ENCODE data around the gene FLNB. TPM values are rescaled to one million over a fixed set of nuclear protein-coding genes. Genes with fewer than 3 reads are reported as not detected.
A peak's percentile ranks its signal among the peaks of the same experiment; 100 is the strongest.

The FLNB gene
- total RNA-seq, 1 experiment from 2014 or later = 147 TPM

- Mint-ChIP-seq H3K27me3 (ENCODE audit: unreplicated experiment) (no peaks in the 10 kb centered on the region), H3K9me3 (ENCODE audit: low read depth, unreplicated experiment) (no peaks in the 10 kb centered on the region), H3K4me1 (ENCODE audit: low read depth, unreplicated experiment) (peaks cover 28% of the 10 kb centered on the region), H3K4me3 (ENCODE audit: low read depth, unreplicated experiment) (peak overlapping the region; percentile 10), H3K36me3 (ENCODE audit: insufficient read depth, unreplicated experiment) (no peaks in the 10 kb centered on the region), H3K27ac (ENCODE audit: unreplicated experiment) (peak overlapping the region; percentile 43)
- no peak for TF ChIP-seq CTCF (IDR thresholded peaks at IDR 0.05; ENCODE audit: unreplicated experiment)
- intact Hi-C loops (cut with micrococcal nuclease; ENCODE audit: unreplicated experiment) = no loop called here
- DNase-seq = peak; percentile 39
- BruUV-seq (replicated peaks) = no TSS peak
- CTCF ChIA-PET = interaction anchor here (1.6 kb wide), 1 partner anchor 9 kb away, joined by 6 read pairs; no protein-coding TSS in a partner anchor
These were observed 9.6 kb upstream of the FLNB start for GRCh38 chr3:57998366-57999283.

- Mint-ChIP-seq H3K27ac (ENCODE audit: unreplicated experiment) (no peak overlapping the region), H3K4me3 (ENCODE audit: low read depth, unreplicated experiment) (no peak overlapping the region), H3K36me3 (ENCODE audit: insufficient read depth, unreplicated experiment) (no peaks in the 10 kb centered on the region), H3K27me3 (ENCODE audit: unreplicated experiment) (no peaks in the 10 kb centered on the region), H3K4me1 (ENCODE audit: low read depth, unreplicated experiment) (peaks cover 28% of the 10 kb centered on the region), H3K9me3 (ENCODE audit: low read depth, unreplicated experiment) (no peaks in the 10 kb centered on the region)
- intact Hi-C loops (cut with micrococcal nuclease; ENCODE audit: unreplicated experiment) = no loop called here
- BruUV-seq (replicated peaks) = no TSS peak
- TF ChIP-seq CTCF (IDR thresholded peaks at IDR 0.05; ENCODE audit: unreplicated experiment) = no peak
- DNase-seq = no peak
- CTCF ChIA-PET = interaction anchor here (1.6 kb wide), 1 partner anchor 8 kb away, joined by 6 read pairs; no protein-coding TSS in a partner anchor
These were observed 8.7 kb upstream of the FLNB start for GRCh38 chr3:57999417-58000115.

- H3K27me3 Mint-ChIP-seq (ENCODE audit: unreplicated experiment) = no peaks in the 10 kb centered on the region
- H3K4me3 Mint-ChIP-seq (ENCODE audit: low read depth, unreplicated experiment) = no peak overlapping the region
- CTCF ChIA-PET = no interaction called here
- TF ChIP-seq CTCF (IDR thresholded peaks at IDR 0.05; ENCODE audit: unreplicated experiment) = no peak
- intact Hi-C loops (cut with micrococcal nuclease; ENCODE audit: unreplicated experiment) = no loop called here
- H3K36me3 Mint-ChIP-seq (ENCODE audit: insufficient read depth, unreplicated experiment) = no peaks in the 10 kb centered on the region
- H3K9me3 Mint-ChIP-seq (ENCODE audit: low read depth, unreplicated experiment) = no peaks in the 10 kb centered on the region
- TSS peak; percentile 26 for BruUV-seq (replicated peaks)
- peak overlapping the region; percentile 22 for H3K27ac Mint-ChIP-seq (ENCODE audit: unreplicated experiment)
- peaks cover 32% of the 10 kb centered on the region for H3K4me1 Mint-ChIP-seq (ENCODE audit: low read depth, unreplicated experiment)
- no peak for DNase-seq
These were observed 7.7 kb upstream of the FLNB start for GRCh38 chr3:58000306-58001085.

GRCh38 chr3:58001086-58001467, 7.1 kb upstream of the FLNB start:
- intact Hi-C loops (cut with micrococcal nuclease; ENCODE audit: unreplicated experiment) = no loop called here
- Mint-ChIP-seq H3K9me3 (ENCODE audit: low read depth, unreplicated experiment) (no peaks in the 10 kb centered on the region), H3K4me3 (ENCODE audit: low read depth, unreplicated experiment) (no peak overlapping the region), H3K27ac (ENCODE audit: unreplicated experiment) (peak overlapping the region; percentile 22), H3K27me3 (ENCODE audit: unreplicated experiment) (no peaks in the 10 kb centered on the region), H3K4me1 (ENCODE audit: low read depth, unreplicated experiment) (peaks cover 36% of the 10 kb centered on the region), H3K36me3 (ENCODE audit: insufficient read depth, unreplicated experiment) (no peaks in the 10 kb centered on the region)
- no peak for DNase-seq
- BruUV-seq (replicated peaks) = no TSS peak
- TF ChIP-seq CTCF (IDR thresholded peaks at IDR 0.05; ENCODE audit: unreplicated experiment) = no peak
- CTCF ChIA-PET = no interaction called here

All from Calu3 (cell line).